ENCODE results near the gene FHIT.

GRCh38 chr3:59872128-59872527 lies 1379.1 kb downstream of the FHIT start:
- no peak for TF ChIP-seq POLR2AphosphoS5 (IDR thresholded peaks at IDR 0.05; ENCODE audit: low read depth, low read length)
- no peak for TF ChIP-seq REST (IDR thresholded peaks at IDR 0.05; ENCODE audit: insufficient read depth in 1 of 2, low read depth in 2 of 2, low read length in 2 of 2)
- TF ChIP-seq SIN3A (IDR thresholded peaks at IDR 0.05; ENCODE audit: borderline replicate concordance, insufficient read depth, low read length) = no peak
- no peak for TF ChIP-seq TAF1 (IDR thresholded peaks at IDR 0.05; ENCODE audit: borderline replicate concordance, insufficient read depth, low read length)
